CD14-positive monocyte (primary cell): ENCODE data around the gene RFX1. TPM values are rescaled to one million over a fixed set of nuclear protein-coding genes. Genes with fewer than 3 reads are reported as not detected.
"Not testable (repeated sequence)": the region's sequence is repeated elsewhere in the genome, so short reads cannot be mapped to it uniquely, and the experiment has no call there.

Experiments
- DNase-seq, 3 donors: peaks; one replicate each; pipeline ENCODE4 v3.0.0-alpha.2; 2011 to 2022
- H2AFZ ChIP-seq: 2 replicates; pipeline ENCODE4 v1.6.0; 2012; ENCODE audit warnings: mild to moderate bottlenecking, low read depth, low read length, inconsistent platforms; ENCODE audit not compliant: insufficient read depth, poor library complexity, severe bottlenecking
- H3K27ac ChIP-seq, 2 donors: 1 replicate in 1 of 2; 2 replicates in 1 of 2; pipeline ENCODE4 v1.5.1; 2012 to 2013; ENCODE audit warnings: low read length in 2 of 2, control low read depth in 1 of 2, inconsistent platforms in 1 of 2, low read depth in 1 of 2, mild to moderate bottlenecking in 1 of 2
- H3K27me3 ChIP-seq, 2 donors: one replicate each; pipeline versions ENCODE4 v1.6.0 to v1.6.1; 2011 to 2013; ENCODE audit warnings: low read length in 2 of 2; ENCODE audit not compliant: control insufficient read depth in 2 of 2, insufficient read depth in 2 of 2
- H3K36me3 ChIP-seq, 2 donors: replicated peaks in 1 of 2; 1 replicate in 1 of 2; 2 replicates in 1 of 2; pipeline versions ENCODE4 v1.5.1 to v1.6.1; 2012 to 2013; ENCODE audit warnings: low read length in 2 of 2, control low read depth in 1 of 2, inconsistent platforms in 1 of 2, mild to moderate bottlenecking in 1 of 2; ENCODE audit not compliant: insufficient read depth in 2 of 2, control insufficient read depth in 1 of 2
- H3K4me1 ChIP-seq, 2 donors: 1 replicate in 1 of 2; 2 replicates in 1 of 2; pipeline versions ENCODE4 v1.5.1 to v1.6.1; 2012 to 2013; ENCODE audit warnings: low read length in 2 of 2, control low read depth in 1 of 2, inconsistent platforms in 1 of 2, mild to moderate bottlenecking in 1 of 2, moderate library complexity in 1 of 2; ENCODE audit not compliant: insufficient read depth in 2 of 2, control insufficient read depth in 1 of 2
- H3K4me2 ChIP-seq: replicated peaks from 2 replicates; pipeline ENCODE3; 2012; ENCODE audit warnings: low read length, moderate library complexity, mild to moderate bottlenecking; ENCODE audit not compliant: poor library complexity, severe bottlenecking; ENCODE audit errors: extremely low read depth
- H3K4me3 ChIP-seq, 3 experiments: fragments of 200-600 bp in 1 of 3; sonication (generic) in 1 of 3; replicated peaks in 1 of 3; 1 replicate in 2 of 3; 2 replicates in 1 of 3; pipeline ENCODE4 v1.5.1; 2011 to 2013; ENCODE audit warnings: low read length in 3 of 3, mild to moderate bottlenecking in 3 of 3, control low read depth in 2 of 3, low read depth in 2 of 3, inconsistent platforms in 1 of 3, moderate library complexity in 1 of 3
- H3K79me2 ChIP-seq: 2 replicates; pipeline ENCODE4 v1.6.0; 2012; ENCODE audit warnings: mild to moderate bottlenecking, control low read depth, inconsistent platforms, low read length, moderate library complexity; ENCODE audit not compliant: insufficient read depth
- H3K9ac ChIP-seq: 2 replicates; pipeline ENCODE4 v1.6.0; 2017; ENCODE audit warnings: low read length, mild to moderate bottlenecking; ENCODE audit not compliant: insufficient read depth, poor library complexity, severe bottlenecking
- H3K9me3 ChIP-seq, 2 donors: replicated peaks in 1 of 2; 1 replicate in 1 of 2; 2 replicates in 1 of 2; pipeline versions ENCODE4 v1.5.1 to v1.6.1; 2012 to 2013; ENCODE audit warnings: low read length in 2 of 2, control low read depth in 1 of 2; ENCODE audit not compliant: control insufficient read depth in 1 of 2, insufficient read depth in 1 of 2
- H4K20me1 ChIP-seq: 2 replicates; pipeline ENCODE4 v1.6.0; 2012; ENCODE audit warnings: mild to moderate bottlenecking, low read length, control low read depth, moderate library complexity; ENCODE audit not compliant: insufficient read depth
- H3K27ac Mint-ChIP-seq, 7 donors: one replicate each; pipeline ENCODE4 v1.8.0; 2020; ENCODE audit warnings: mild to moderate bottlenecking in 7 of 7, mixed read lengths in 7 of 7, moderate library complexity in 6 of 7, inconsistent platforms in 2 of 7
- H3K27me3 Mint-ChIP-seq, 3 donors: one replicate each; pipeline ENCODE4 v1.8.0; 2021 to 2022; ENCODE audit warnings: low read depth in 3 of 3, mild to moderate bottlenecking in 3 of 3, mixed read lengths in 3 of 3, moderate library complexity in 3 of 3, inconsistent platforms in 1 of 3
- H3K36me3 Mint-ChIP-seq, 2 donors: one replicate each; pipeline ENCODE4 v1.8.0; 2020; ENCODE audit warnings: mixed read lengths in 2 of 2, inconsistent platforms in 1 of 2, mild to moderate bottlenecking in 1 of 2
- H3K4me1 Mint-ChIP-seq: one replicate; pipeline ENCODE4 v1.8.0; 2020; ENCODE audit warnings: mild to moderate bottlenecking, mixed read lengths
- H3K4me3 Mint-ChIP-seq, 2 donors: one replicate each; pipeline ENCODE4 v1.8.0; 2020; ENCODE audit warnings: mild to moderate bottlenecking in 2 of 2, mixed read lengths in 2 of 2, moderate library complexity in 1 of 2
- H3K9me3 Mint-ChIP-seq, 7 donors: one replicate each; pipeline ENCODE4 v1.8.0; 2020 to 2022; ENCODE audit warnings: mixed read lengths in 7 of 7, mild to moderate bottlenecking in 6 of 7, moderate library complexity in 6 of 7, inconsistent platforms in 2 of 7
- WGBS: methylation state at CpG from one replicate; pipeline ENCODE4 v1.1.5; 2013; ENCODE audit warnings: missing lambda C conversion rate; ENCODE audit not compliant: insufficient coverage; 5-methylcytosine and 5-hydroxymethylcytosine counted together
- intact Hi-C, 2 donors: fragments of 100-400 bp; cut with micrococcal nuclease; formaldehyde crosslinking; loops; one replicate each; pipeline versions ENCODE4 v1.15.0 to v1.15.1; 2023
- polyA plus RNA-seq, 3 donors: library from polyadenylated mRNA; depleted of rRNA in 1 of 3; unstranded in 2 of 3; stranded (reverse) in 1 of 3; fragments of 300-500 nt in 2 of 3; fragments of >200 nt in 1 of 3; fragmentation: Illumina TruSeq in 2 of 3; gene quantifications; 1 replicate in 2 of 3; 2 replicates in 1 of 3; pipeline ENCODE4 v1.2.3, GENCODE V29; 2012 to 2021
- TF ChIP-seq, protein P1 (sequence below): fragments of 200-600 bp; IDR thresholded peaks from one replicate; pipeline ENCODE4 v1.8.0; 2022; ENCODE audit warnings: antibody characterized with exemption, mild to moderate bottlenecking

The RFX1 gene
- polyA plus RNA-seq, 3 donors = 0.89 to 12.8 (median 0.95) TPM

DNA sequence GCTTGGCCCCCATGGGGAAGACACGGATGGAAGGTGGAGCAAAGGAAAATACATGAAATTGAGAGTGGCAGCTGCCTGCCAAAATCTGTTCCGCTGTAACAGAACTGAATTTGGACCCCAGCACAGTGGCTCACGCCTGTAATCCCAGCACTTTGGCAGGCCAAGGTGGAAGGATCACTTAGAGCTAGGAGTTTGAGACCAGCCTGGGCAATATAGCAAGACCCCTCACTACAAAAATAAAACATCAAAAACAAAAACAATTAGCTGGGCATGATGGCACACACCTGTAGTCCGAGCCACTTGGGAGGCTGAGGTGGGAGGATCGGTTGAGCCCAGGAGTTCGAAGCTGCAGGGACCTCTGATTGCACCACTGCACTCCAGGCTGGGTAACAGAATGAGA is 46.4 kb upstream of the RFX1 start:
- peaks cover 7% of the 10 kb centered on the region for H3K4me1 Mint-ChIP-seq
- WGBS = 100% methylated on average over 2 of the region's 6 CpGs
- no peak for DNase-seq
- intact Hi-C loops = no loop called here
- Histone ChIP-seq H4K20me1 (peaks cover 8% of the 10 kb centered on the region), H3K4me2 (no peak overlapping the region), H3K27me3 (peaks cover 0 to 19% of the 10 kb centered on the region in 2 donors), H2AFZ (no peak overlapping the region), H3K79me2 (no peaks in the 10 kb centered on the region), H3K36me3 (peaks cover 37 to 51% of the 10 kb centered on the region in 2 donors), H3K9ac (no peak overlapping the region), H3K9me3 (peaks cover 5 to 10% of the 10 kb centered on the region in 2 donors), H3K4me1 (no peaks in the 10 kb centered on the region), H3K27ac (no peak overlapping the region), H3K4me3 (no peak overlapping the region)
- TF ChIP-seq, protein P1, sequence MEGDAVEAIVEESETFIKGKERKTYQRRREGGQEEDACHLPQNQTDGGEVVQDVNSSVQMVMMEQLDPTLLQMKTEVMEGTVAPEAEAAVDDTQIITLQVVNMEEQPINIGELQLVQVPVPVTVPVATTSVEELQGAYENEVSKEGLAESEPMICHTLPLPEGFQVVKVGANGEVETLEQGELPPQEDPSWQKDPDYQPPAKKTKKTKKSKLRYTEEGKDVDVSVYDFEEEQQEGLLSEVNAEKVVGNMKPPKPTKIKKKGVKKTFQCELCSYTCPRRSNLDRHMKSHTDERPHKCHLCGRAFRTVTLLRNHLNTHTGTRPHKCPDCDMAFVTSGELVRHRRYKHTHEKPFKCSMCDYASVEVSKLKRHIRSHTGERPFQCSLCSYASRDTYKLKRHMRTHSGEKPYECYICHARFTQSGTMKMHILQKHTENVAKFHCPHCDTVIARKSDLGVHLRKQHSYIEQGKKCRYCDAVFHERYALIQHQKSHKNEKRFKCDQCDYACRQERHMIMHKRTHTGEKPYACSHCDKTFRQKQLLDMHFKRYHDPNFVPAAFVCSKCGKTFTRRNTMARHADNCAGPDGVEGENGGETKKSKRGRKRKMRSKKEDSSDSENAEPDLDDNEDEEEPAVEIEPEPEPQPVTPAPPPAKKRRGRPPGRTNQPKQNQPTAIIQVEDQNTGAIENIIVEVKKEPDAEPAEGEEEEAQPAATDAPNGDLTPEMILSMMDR = no peak
- H3K36me3 Mint-ChIP-seq = peaks cover 44 to 55% of the 10 kb centered on the region in 2 donors
- no peak overlapping the region for H3K4me3 Mint-ChIP-seq
- peaks cover 5 to 16% (median 10%) of the 10 kb centered on the region in 7 donors for H3K9me3 Mint-ChIP-seq
- peaks cover 30 to 36% (median 33%) of the 10 kb centered on the region in 3 donors for H3K27me3 Mint-ChIP-seq
- H3K27ac Mint-ChIP-seq = no peak overlapping the region

DNA sequence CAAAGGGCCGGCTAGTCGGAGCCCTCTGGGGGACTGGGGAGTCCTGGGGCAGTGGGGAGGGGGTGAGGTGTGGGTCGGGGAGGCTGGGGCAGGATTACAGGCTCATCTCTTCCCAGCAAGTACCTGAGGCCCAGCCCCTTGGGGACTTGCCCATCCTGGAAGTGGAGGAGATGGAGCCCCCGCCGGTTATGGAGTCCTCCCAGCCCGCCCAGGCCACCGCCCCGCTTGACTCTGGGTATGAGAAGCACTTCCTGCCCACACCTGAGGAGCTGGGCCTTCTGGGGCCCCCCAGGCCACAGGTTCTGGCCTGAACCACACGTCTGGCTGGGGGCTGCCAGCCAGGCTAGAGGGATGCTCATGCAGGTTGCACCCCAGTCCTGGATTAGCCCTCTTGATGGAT is 45.9 kb upstream of the RFX1 start:
- peaks cover 37 to 52% of the 10 kb centered on the region in 2 donors for H3K36me3 ChIP-seq
- H2AFZ ChIP-seq = no peak overlapping the region
- 95% methylated on average over 4 of the region's 9 CpGs for WGBS

DNA sequence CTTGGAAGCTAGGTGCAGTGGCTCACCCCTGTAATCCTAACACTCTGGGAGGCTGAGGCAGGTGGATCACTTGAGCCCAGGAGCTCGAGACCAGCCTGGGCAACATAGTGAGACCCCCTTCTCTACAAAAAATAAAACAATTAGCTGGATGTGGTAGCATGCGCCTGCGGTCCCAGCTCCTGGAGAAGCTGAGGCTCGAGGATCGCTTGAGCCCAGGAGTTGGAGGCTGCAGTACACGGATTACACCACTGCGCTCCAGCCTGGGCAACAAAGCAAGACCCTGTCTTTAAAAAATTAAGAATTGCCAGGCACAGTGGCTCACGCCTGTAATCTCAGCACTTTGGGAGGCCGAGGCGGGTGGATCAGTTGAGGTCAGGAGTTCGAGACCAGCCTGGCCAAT is 44.8 kb upstream of the RFX1 start:
- H3K4me2 ChIP-seq, H3K27ac Mint-ChIP-seq, H3K9me3 ChIP-seq, H3K27me3 ChIP-seq, H3K79me2 ChIP-seq, H3K4me3 Mint-ChIP-seq, H3K4me3 ChIP-seq, H3K9ac ChIP-seq, H3K4me1 ChIP-seq, H4K20me1 ChIP-seq, intact Hi-C loops, DNase-seq, H3K27ac ChIP-seq, H2AFZ ChIP-seq: not testable (repeated sequence)
- WGBS = 96% methylated on average over 7 of the region's 11 CpGs
- Mint-ChIP-seq H3K27me3 (peaks cover 20 to 23% (median 20%) of the 10 kb centered on the region in 3 donors), H3K4me1 (peaks cover 14% of the 10 kb centered on the region), H3K9me3 (peaks cover 5 to 16% (median 10%) of the 10 kb centered on the region in 7 donors), H3K36me3 (peaks cover 52 to 69% of the 10 kb centered on the region in 2 donors)
- peaks cover 44 to 59% of the 10 kb centered on the region in 2 donors for H3K36me3 ChIP-seq

More for the DNA sequence above, 45.9 kb upstream of the RFX1 start:
- TF ChIP-seq, protein P1 = no peak
- Histone ChIP-seq H3K4me2 (no peak overlapping the region), H3K9me3 (peaks cover 5 to 10% of the 10 kb centered on the region in 2 donors), H4K20me1 (peaks cover 8% of the 10 kb centered on the region), H3K27ac (no peak overlapping the region), H3K9ac (no peak overlapping the region), H3K4me1 (no peaks in the 10 kb centered on the region), H3K27me3 (peaks cover 0 to 15% of the 10 kb centered on the region in 2 donors), H3K4me3 (no peak overlapping the region), H3K79me2 (no peaks in the 10 kb centered on the region)
- no peak for DNase-seq
- Mint-ChIP-seq H3K36me3 (peaks cover 48 to 60% of the 10 kb centered on the region in 2 donors), H3K27me3 (peaks cover 27 to 32% (median 29%) of the 10 kb centered on the region in 3 donors), H3K4me3 (no peak overlapping the region), H3K27ac (no peak overlapping the region), H3K9me3 (peaks cover 5 to 16% (median 10%) of the 10 kb centered on the region in 7 donors), H3K4me1 (peaks cover 9% of the 10 kb centered on the region)
- intact Hi-C loops = no loop called here
